Smooth muscle cell (in vitro differentiated cells): Measurements from ENCODE around the gene PRLH. TPM values are rescaled to one million over a fixed set of nuclear protein-coding genes. Genes with fewer than 3 reads are reported as not detected.

Source experiments
- DNase-seq: peaks from one replicate; lab custom pipeline; 2025; ENCODE audit not compliant: unreplicated experiment; lab: John Stamatoyannopoulos, UW
- H2AFZ ChIP-seq: fragments of 200-600 bp; sonication (generic); 2 replicates; pipeline ENCODE4 v1.6.0; 2016; ENCODE audit warnings: antibody characterized with exemption, low read depth, mild to moderate bottlenecking
- H3F3A ChIP-seq: fragments of 200-600 bp; sonication (generic); 2 replicates; pipeline ENCODE4 v1.6.0; 2017; ENCODE audit warnings: antibody characterized with exemption, low read depth
- H3K27ac ChIP-seq: fragments of 200-600 bp; sonication (generic); 2 replicates; pipeline ENCODE4 v1.5.1; 2016; ENCODE audit warnings: low read depth, mild to moderate bottlenecking
- H3K27me3 ChIP-seq: fragments of 200-600 bp; sonication (generic); 2 replicates; pipeline ENCODE4 v1.6.1; 2016; ENCODE audit warnings: low read depth, mild to moderate bottlenecking
- H3K36me3 ChIP-seq: fragments of 200-600 bp; sonication (generic); 2 replicates; pipeline ENCODE4 v1.5.1; 2016; ENCODE audit warnings: low read depth
- H3K4me1 ChIP-seq: fragments of 200-600 bp; sonication (generic); 2 replicates; pipeline ENCODE4 v1.5.1; 2016; ENCODE audit warnings: low read depth
- H3K4me2 ChIP-seq: fragments of 200-600 bp; sonication (generic); 2 replicates; pipeline ENCODE4 v1.6.0; 2016; ENCODE audit warnings: mild to moderate bottlenecking
- H3K4me3 ChIP-seq: fragments of 200-600 bp; sonication (generic); 2 replicates; pipeline ENCODE4 v1.5.1; 2016; ENCODE audit warnings: mild to moderate bottlenecking
- H3K79me2 ChIP-seq: fragments of 200-600 bp; sonication (generic); 2 replicates; pipeline ENCODE4 v1.6.0; 2016; ENCODE audit warnings: low read depth, mild to moderate bottlenecking
- H3K9ac ChIP-seq: fragments of 200-600 bp; sonication (generic); 2 replicates; pipeline ENCODE4 v1.6.0; 2016; ENCODE audit warnings: low read depth
- H3K9me3 ChIP-seq: fragments of 200-600 bp; sonication (generic); replicated peaks from 2 replicates; pipeline ENCODE4 v1.5.1; 2016; ENCODE audit warnings: low read depth
- H4K20me1 ChIP-seq: fragments of 200-600 bp; sonication (generic); 2 replicates; pipeline ENCODE4 v1.6.0; 2016; ENCODE audit warnings: low read depth
- WGBS: methylation state at CpG from one replicate; pipeline ENCODE4 v1.1.7; 2016; ENCODE audit warnings: low lambda C conversion rate; 5-methylcytosine and 5-hydroxymethylcytosine counted together
- polyA plus RNA-seq: library from polyadenylated mRNA; unstranded; fragments of >200 nt; fragmentation: Nextera tagmentation; extraction: Ambion mirVana; gene quantifications from 2 replicates; pipeline ENCODE4 v1.2.1, GENCODE V29; 2016
- small RNA-seq: library from RNA; depleted of rRNA; stranded (forward); fragments of <200 nt; gene quantifications from one replicate; pipeline ENCODE3, GENCODE V24; 2014
- total RNA-seq: library from RNA; depleted of rRNA; stranded (reverse); fragments of >200 nt; gene quantifications from 2 replicates; pipeline ENCODE4 v1.2.3, GENCODE V29; 2014
- TF ChIP-seq, protein P1 (sequence below): fragments of 200-600 bp; sonication (generic); IDR thresholded peaks from 2 replicates; pipeline ENCODE4 v1.5.1; 2017; ENCODE audit warnings: borderline replicate concordance, mild to moderate bottlenecking, antibody characterized with exemption; ENCODE audit not compliant: insufficient read depth, poor library complexity, severe bottlenecking

PRLH gene
- total and polyA plus RNA-seq, 2 experiments from 2014 or later = not detected

DNA sequence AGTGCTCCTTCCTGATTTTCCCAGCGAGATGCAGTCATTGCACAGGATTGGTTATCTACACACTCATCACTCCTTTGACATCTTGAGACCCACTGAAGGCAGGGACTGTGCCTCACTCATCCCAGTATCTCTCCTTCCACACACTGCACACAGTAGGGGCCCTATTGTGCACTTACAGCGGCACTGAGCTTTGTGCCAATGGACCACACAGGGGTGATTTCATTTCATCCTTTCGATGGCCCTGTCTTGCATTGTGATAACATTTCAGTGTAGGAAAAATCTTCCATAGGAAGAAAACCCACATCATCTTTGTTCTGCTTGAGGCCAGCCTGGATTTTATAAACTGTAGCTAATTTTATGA is 50.0 kb downstream of the PRLH start:
- TF ChIP-seq, protein P1, sequence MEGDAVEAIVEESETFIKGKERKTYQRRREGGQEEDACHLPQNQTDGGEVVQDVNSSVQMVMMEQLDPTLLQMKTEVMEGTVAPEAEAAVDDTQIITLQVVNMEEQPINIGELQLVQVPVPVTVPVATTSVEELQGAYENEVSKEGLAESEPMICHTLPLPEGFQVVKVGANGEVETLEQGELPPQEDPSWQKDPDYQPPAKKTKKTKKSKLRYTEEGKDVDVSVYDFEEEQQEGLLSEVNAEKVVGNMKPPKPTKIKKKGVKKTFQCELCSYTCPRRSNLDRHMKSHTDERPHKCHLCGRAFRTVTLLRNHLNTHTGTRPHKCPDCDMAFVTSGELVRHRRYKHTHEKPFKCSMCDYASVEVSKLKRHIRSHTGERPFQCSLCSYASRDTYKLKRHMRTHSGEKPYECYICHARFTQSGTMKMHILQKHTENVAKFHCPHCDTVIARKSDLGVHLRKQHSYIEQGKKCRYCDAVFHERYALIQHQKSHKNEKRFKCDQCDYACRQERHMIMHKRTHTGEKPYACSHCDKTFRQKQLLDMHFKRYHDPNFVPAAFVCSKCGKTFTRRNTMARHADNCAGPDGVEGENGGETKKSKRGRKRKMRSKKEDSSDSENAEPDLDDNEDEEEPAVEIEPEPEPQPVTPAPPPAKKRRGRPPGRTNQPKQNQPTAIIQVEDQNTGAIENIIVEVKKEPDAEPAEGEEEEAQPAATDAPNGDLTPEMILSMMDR = no peak
- Histone ChIP-seq H3F3A (peaks cover 5% of the 10 kb centered on the region), H3K4me2 (peak overlapping the region; percentile 37), H3K79me2 (no peaks in the 10 kb centered on the region), H4K20me1 (no peaks in the 10 kb centered on the region), H3K27me3 (no peaks in the 10 kb centered on the region), H3K4me1 (peaks cover 7% of the 10 kb centered on the region), H3K4me3 (no peak overlapping the region), H3K27ac (peak overlapping the region; percentile 54), H3K36me3 (no peaks in the 10 kb centered on the region), H2AFZ (no peak overlapping the region), H3K9ac (no peak overlapping the region), H3K9me3 (no peaks in the 10 kb centered on the region)
- WGBS = 83% methylated on average over 3 of the region's 3 CpGs
- no peak for DNase-seq

Small RNA genes within 50 kb of the gene (small RNA-seq; reads per million reads assigned to genes)
- gene RNU6-1140P = 0.34 reads per million, percentile 9 among the genes with 10 or more reads in this experiment

Other genes with a start within 250 kb of the PRLH start
- 1,708 and 1,938 TPM in 2 replicates for gene COL6A3, start 152.4 kb upstream of the PRLH start, total RNA-seq
- 643 and 888 TPM in 2 replicates for gene COL6A3, start 152.4 kb upstream of the PRLH start, polyA plus RNA-seq
- gene MLPH, start 79.3 kb upstream of the PRLH start, total RNA-seq = 15.7 and 36.4 TPM in 2 replicates
- gene MLPH, start 79.3 kb upstream of the PRLH start, polyA plus RNA-seq = 32.8 and 40.1 TPM in 2 replicates
- gene RAB17, start 24.2 kb downstream of the PRLH start, total RNA-seq = 0.18 and 1.4 TPM in 2 replicates
- gene RAB17, start 24.2 kb downstream of the PRLH start, polyA plus RNA-seq = 0.69 and 2.0 TPM in 2 replicates
- 36.2 and 49.5 TPM in 2 replicates for gene LRRFIP1, start 61.0 kb downstream of the PRLH start, total RNA-seq
- gene LRRFIP1, start 61.0 kb downstream of the PRLH start, polyA plus RNA-seq = 65.1 and 82.7 TPM in 2 replicates
- gene RBM44, start 232.2 kb downstream of the PRLH start, total RNA-seq = 1.2 and 1.4 TPM in 2 replicates
- gene RBM44, start 232.2 kb downstream of the PRLH start, polyA plus RNA-seq = 0.15 and 0.95 TPM in 2 replicates